Heart left ventricle (tissue), 16 donors: ENCODE measurements around the gene LSM14A. TPM values are rescaled to one million over a fixed set of nuclear protein-coding genes. Genes with fewer than 3 reads are reported as not detected.
"Not testable (repeated sequence)": the region's sequence is repeated elsewhere in the genome, so short reads cannot be mapped to it uniquely, and the experiment has no call there.

ENCODE experiments used
- ATAC-seq, 4 donors: fragments of 200-7000 bp; cut with Tn5 transposase; one replicate each; pipeline ENCODE4 v1.9.1; 2020 to 2022; ENCODE audit warnings: moderate library complexity in 4 of 4, mild to moderate bottlenecking in 3 of 4, moderate number of reproducible peaks in 1 of 4
- DNase-seq, 5 donors: peaks; one replicate each; pipeline ENCODE4 v3.0.0-alpha.2; 2020
- H3K27ac ChIP-seq, 12 donors: fragments of 200-600 bp; sonication (generic) in 4 of 12; one replicate each; pipeline versions ENCODE4 v1.5.0 to v1.8.0; 2016 to 2022; ENCODE audit warnings: mild to moderate bottlenecking in 2 of 12
- H3K27me3 ChIP-seq, 9 donors: fragments of 200-600 bp; sonication (generic) in 2 of 9; one replicate each; pipeline versions ENCODE4 v1.5.1 to v1.8.0; 2016 to 2022; ENCODE audit warnings: mild to moderate bottlenecking in 3 of 9
- H3K36me3 ChIP-seq, 9 donors: fragments of 200-600 bp; sonication (generic) in 2 of 9; one replicate each; pipeline versions ENCODE4 v1.5.0 to v1.8.0; 2018 to 2022; ENCODE audit warnings: mild to moderate bottlenecking in 2 of 9
- H3K4me1 ChIP-seq, 12 donors: fragments of 200-600 bp; sonication (generic) in 4 of 12; one replicate each; pipeline versions ENCODE4 v1.5.0 to v1.8.0; 2016 to 2022; ENCODE audit warnings: mild to moderate bottlenecking in 3 of 12
- H3K4me3 ChIP-seq, 12 donors: fragments of 200-600 bp; sonication (generic) in 4 of 12; one replicate each; pipeline versions ENCODE4 v1.5.0 to v1.8.0; 2017 to 2022; ENCODE audit warnings: mild to moderate bottlenecking in 9 of 12, moderate library complexity in 4 of 12
- H3K9me3 ChIP-seq, 12 donors: fragments of 200-600 bp; sonication (generic) in 4 of 12; one replicate each; pipeline versions ENCODE4 v1.5.0 to v1.8.0; 2016 to 2022; ENCODE audit warnings: mild to moderate bottlenecking in 1 of 12
- POLR2A ChIP-seq, 2 donors: fragments of 450-650 bp; IDR thresholded peaks; one replicate each; pipeline ENCODE4 v1.6.1; 2017; ENCODE audit warnings: antibody characterized with exemption in 2 of 2, mild to moderate bottlenecking in 2 of 2, moderate library complexity in 2 of 2
- WGBS, 4 donors: extraction: QIAGEN DNeasy Blood & Tissue Kit in 2 of 4; methylation state at CpG; one replicate each; pipeline versions ENCODE4 v1.1.5 to v1.1.7; 2013 to 2018; 5-methylcytosine and 5-hydroxymethylcytosine counted together
- intact Hi-C, 10 donors: fragments of 100-400 bp; cut with DNase I; formaldehyde crosslinking; loops; one replicate each; pipeline versions ENCODE4 v1.11.1 to v1.14.2; 2022
- polyA plus RNA-seq, 2 donors: library from polyadenylated mRNA; stranded (reverse); fragments of 200-250 nt; gene quantifications; one replicate each; pipeline ENCODE4 v1.2.3, GENCODE V29; 2013
- total RNA-seq, 9 donors: library from RNA; depleted of rRNA in 2 of 9; stranded (reverse); fragments of >200 nt in 2 of 9; fragmentation: NEBNext Ultra II Directional in 3 of 9; extraction: Animal tissue kit (Norgen Biotek cat#: 25700) in 3 of 9; gene quantifications; one replicate each; pipeline versions ENCODE4 v1.1.0 to v1.2.4, GENCODE V29; 2016 to 2023
- TF ChIP-seq, protein P1 (sequence below), 12 donors: fragments of 200-600 bp; sonication (generic) in 4 of 12; IDR thresholded peaks; one replicate each; pipeline versions ENCODE4 v1.5.0 to v1.8.0; 2018 to 2022; ENCODE audit warnings: antibody characterized with exemption in 12 of 12, mild to moderate bottlenecking in 5 of 12
- donor health status: ischemic (EF 13 %, LVEDD 7.1; RV severe dilation, severe dysfunction).
- donor health status: healthy with polysubstance abuse.
- donor health status: DM: no; HTN: yes; CAD: no.
- donor health status: DM: no; HTN: no; CAD: no.
- donor health status: ischemic (EF 25% LVEDD 6.9; RV normal size, moderate dysfunction).
- donor health status: ischemic (EF 25% LVEDD 5.7; RV mildly dilated, moderate dysfunction).
- donor health status: healthy.
- donor health status: DM: yes; HTN: yes; CAD: no.
- donor health status: ischemic (EF 35%, LVEDD 5.7; RV mildly dilated, moderate dysfunction).
- donor health status: nonischemic (EF 11% LVEDD 7.7; RV severe dilation, severe dysfunction).
- donor health status: DM: yes; HTN: yes; CAD: no.
- donor health status: PGD.
- donor health status: ischemic (EF 29% LVEDD 5.4; RV normal size, mild dysfunction).
- donor health status: nonischemic (EF 23%, LVEDD 6.1; RV moderate dilation, normal function).

LSM14A gene
- total and polyA plus RNA-seq, 11 donors: 34.6 to 109 (median 70.5) TPM

DNA sequence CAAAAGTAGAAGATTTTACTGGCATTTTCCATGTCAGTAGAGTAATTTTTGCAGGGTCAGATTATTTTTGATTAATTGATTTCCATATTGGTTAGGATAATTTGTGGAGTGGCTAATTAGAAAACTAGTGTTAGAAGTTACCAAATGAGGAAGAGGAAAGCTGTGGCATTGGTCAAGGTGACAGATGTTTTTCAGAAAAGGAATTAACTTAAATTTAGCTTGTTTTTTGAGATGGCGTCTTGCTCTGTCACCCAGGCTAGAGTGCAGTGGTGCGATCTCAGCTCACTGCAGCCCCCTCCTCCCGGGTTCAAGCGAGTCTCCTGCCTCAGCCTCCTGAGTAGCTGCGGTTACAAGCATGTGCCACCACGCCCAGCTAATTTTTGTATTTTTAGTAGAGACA is 28.8 kb downstream of the LSM14A start:
- Histone ChIP-seq H3K27me3 (no peaks in the 10 kb centered on the region), H3K36me3 (peaks cover 0 to 94% (median 81%) of the 10 kb centered on the region in 9 donors), H3K4me1 (no peaks in the 10 kb centered on the region), H3K4me3 (no peak overlapping the region), H3K9me3 (no peaks in the 10 kb centered on the region), H3K27ac (no peak overlapping the region)
- DNase-seq (no peak), ATAC-seq (no peak)
- WGBS, 4 donors: 92 to 98% (median 97%) methylated on average over 6 of the region's 6 CpGs
- TF ChIP-seq, protein P1, sequence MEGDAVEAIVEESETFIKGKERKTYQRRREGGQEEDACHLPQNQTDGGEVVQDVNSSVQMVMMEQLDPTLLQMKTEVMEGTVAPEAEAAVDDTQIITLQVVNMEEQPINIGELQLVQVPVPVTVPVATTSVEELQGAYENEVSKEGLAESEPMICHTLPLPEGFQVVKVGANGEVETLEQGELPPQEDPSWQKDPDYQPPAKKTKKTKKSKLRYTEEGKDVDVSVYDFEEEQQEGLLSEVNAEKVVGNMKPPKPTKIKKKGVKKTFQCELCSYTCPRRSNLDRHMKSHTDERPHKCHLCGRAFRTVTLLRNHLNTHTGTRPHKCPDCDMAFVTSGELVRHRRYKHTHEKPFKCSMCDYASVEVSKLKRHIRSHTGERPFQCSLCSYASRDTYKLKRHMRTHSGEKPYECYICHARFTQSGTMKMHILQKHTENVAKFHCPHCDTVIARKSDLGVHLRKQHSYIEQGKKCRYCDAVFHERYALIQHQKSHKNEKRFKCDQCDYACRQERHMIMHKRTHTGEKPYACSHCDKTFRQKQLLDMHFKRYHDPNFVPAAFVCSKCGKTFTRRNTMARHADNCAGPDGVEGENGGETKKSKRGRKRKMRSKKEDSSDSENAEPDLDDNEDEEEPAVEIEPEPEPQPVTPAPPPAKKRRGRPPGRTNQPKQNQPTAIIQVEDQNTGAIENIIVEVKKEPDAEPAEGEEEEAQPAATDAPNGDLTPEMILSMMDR (IDR thresholded peaks at IDR 0.05): no peak
- TF ChIP-seq POLR2A (IDR thresholded peaks at IDR 0.05): no peak
- intact Hi-C loops: no loop called here

- WGBS, 4 donors: 94 to 99% (median 96%) methylated on average over 7 of the region's 7 CpGs
- H3K36me3 ChIP-seq: peaks cover 0 to 94% (median 79%) of the 10 kb centered on the region in 9 donors
- H3K27ac ChIP-seq, DNase-seq, H3K4me1 ChIP-seq, ATAC-seq, H3K4me3 ChIP-seq, H3K9me3 ChIP-seq, H3K27me3 ChIP-seq, intact Hi-C loops: not testable (repeated sequence)
These were observed 33.0 kb downstream of the LSM14A start for GRCh38 chr19:34205324-34205723.

DNA sequence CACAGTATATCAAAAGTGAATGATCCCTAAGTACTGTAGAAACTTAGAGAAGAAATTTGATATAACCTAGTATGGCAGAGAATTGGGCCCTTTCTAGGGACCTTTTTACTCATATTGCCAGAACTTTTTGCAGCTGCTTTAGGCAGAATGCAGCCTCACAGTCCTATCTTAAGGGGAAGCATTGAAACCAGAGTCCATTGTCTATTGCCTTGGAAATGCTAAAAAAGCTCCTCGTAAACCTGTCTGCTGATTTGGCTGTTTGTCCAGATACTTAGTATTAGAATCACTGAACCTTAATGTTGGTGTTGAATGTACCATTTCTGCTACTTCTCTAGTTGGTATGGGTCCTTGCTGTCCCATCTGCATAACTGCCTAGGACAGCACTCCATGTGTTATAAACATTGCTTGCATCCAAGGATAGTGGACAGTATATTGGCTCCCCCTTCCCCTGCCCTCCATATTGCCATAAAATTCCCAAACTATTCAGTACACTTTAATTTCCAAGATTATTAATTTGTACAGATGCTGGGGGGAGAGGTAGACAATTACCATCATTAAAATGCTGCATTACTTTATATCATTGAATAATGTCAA is 36.1 kb downstream of the LSM14A start:
- intact Hi-C loops: no loop called here
- peaks cover 0 to 94% (median 79%) of the 10 kb centered on the region in 9 donors for H3K36me3 ChIP-seq
- ATAC-seq: no peak

GRCh38 chr19:34209726-34210125 is 37.4 kb downstream of the LSM14A start:
- intact Hi-C loops: no loop called here
- TF ChIP-seq, protein P1 (IDR thresholded peaks at IDR 0.05): no peak
- TF ChIP-seq POLR2A (IDR thresholded peaks at IDR 0.05): no peak
- no peaks in the 10 kb centered on the region for H3K27me3 ChIP-seq

More for the DNA sequence above, 36.1 kb downstream of the LSM14A start:
- no peak overlapping the region for H3K27ac ChIP-seq
- no peak for DNase-seq
- H3K27me3 ChIP-seq: no peaks in the 10 kb centered on the region
- H3K4me1 ChIP-seq: no peaks in the 10 kb centered on the region
- 93 to 98% (median 95%) methylated on average over 1 of the region's 1 CpG for WGBS, 4 donors
- TF ChIP-seq, protein P1 (IDR thresholded peaks at IDR 0.05): no peak
- TF ChIP-seq POLR2A (IDR thresholded peaks at IDR 0.05): no peak
- H3K9me3 ChIP-seq: no peaks in the 10 kb centered on the region
- no peak overlapping the region for H3K4me3 ChIP-seq

GRCh38 chr19:34213283-34213682 is 41.0 kb downstream of the LSM14A start:
- TF ChIP-seq, protein P1 (IDR thresholded peaks at IDR 0.05): no peak
- no peak for TF ChIP-seq POLR2A (IDR thresholded peaks at IDR 0.05)
- DNase-seq (no peak), ATAC-seq (no peak)
- WGBS, 4 donors: 91 to 93% (median 91%) methylated on average over 2 of the region's 2 CpGs
- intact Hi-C loops: no loop called here
- Histone ChIP-seq H3K27ac (no peak overlapping the region), H3K36me3 (peaks cover 0 to 98% (median 88%) of the 10 kb centered on the region in 9 donors), H3K27me3 (no peaks in the 10 kb centered on the region), H3K4me3 (no peak overlapping the region), H3K4me1 (peaks cover 0 to 11% (median 0%) of the 10 kb centered on the region in 12 donors), H3K9me3 (no peaks in the 10 kb centered on the region)

More at GRCh38 chr19:34209726-34210125, 37.4 kb downstream of the LSM14A start:
- no peak for ATAC-seq
- no peaks in the 10 kb centered on the region for H3K9me3 ChIP-seq
- no peak for DNase-seq
- no peak overlapping the region for H3K4me3 ChIP-seq
- 71 to 91% (median 86%) methylated on average over 4 of the region's 4 CpGs for WGBS, 4 donors
- no peak overlapping the region for H3K27ac ChIP-seq
- H3K36me3 ChIP-seq: peaks cover 0 to 99% (median 90%) of the 10 kb centered on the region in 9 donors
- no peaks in the 10 kb centered on the region for H3K4me1 ChIP-seq
